ENCODE results near the gene MRPL18.
A peak's percentile ranks its signal among the peaks of the same experiment; 100 is the strongest.
"Not testable (repeated sequence)": the region's sequence is repeated elsewhere in the genome, so short reads cannot be mapped to it uniquely, and the experiment has no call there.

The MRPL18 gene

GRCh38 chr6:159772196-159772595 is 18.1 kb upstream of the MRPL18 start:
- DNase-seq (ENCODE audit: low spot score) = no peak

- no peak for DNase-seq (ENCODE audit: low spot score)
Measured at GRCh38 chr6:159777240-159777904, 12.9 kb upstream of the MRPL18 start.

- no peak for DNase-seq (ENCODE audit: low spot score)
Measured at GRCh38 chr6:159778131-159778530, 12.1 kb upstream of the MRPL18 start.

- no peak for DNase-seq (ENCODE audit: low spot score)
Measured at GRCh38 chr6:159778542-159779103, 11.6 kb upstream of the MRPL18 start.

- DNase-seq (ENCODE audit: low spot score) = no peak
Measured at GRCh38 chr6:159788276-159788675, 2.0 kb upstream of the MRPL18 start.

- peak; percentile 30 for DNase-seq (ENCODE audit: low spot score)
Measured at GRCh38 chr6:159788753-159789376, 1.4 kb upstream of the MRPL18 start.

GRCh38 chr6:159789377-159790148 is 704 bp upstream of the MRPL18 start, which contains the start of gene TCP1:
TSS of gene TCP1 (minus strand) at chr6:159789602. CDS start at chr6:159789468, 134 bp downstream.
- peak; percentile 99 for DNase-seq (ENCODE audit: low spot score)

- no peak for DNase-seq (ENCODE audit: low spot score)
Measured at GRCh38 chr6:159790956-159791598, 810 bp downstream of the MRPL18 start.

- not testable (repeated sequence) for DNase-seq (ENCODE audit: low spot score)
Measured at GRCh38 chr6:159794976-159795375, 4.7 kb downstream of the MRPL18 start.

GRCh38 chr6:159797554-159797953 is 7.3 kb downstream of the MRPL18 start:
- DNase-seq (ENCODE audit: low spot score) = no peak

GRCh38 chr6:159800141-159800865 is 10.0 kb downstream of the MRPL18 start, which contains the start of gene PNLDC1:
TSS of gene PNLDC1 (plus strand) at chr6:159800276. CDS start at chr6:159800308, 32 bp downstream.
- no peak for DNase-seq (ENCODE audit: low spot score)

- no peak for DNase-seq (ENCODE audit: low spot score)
Measured at GRCh38 chr6:159801935-159802334, 11.7 kb downstream of the MRPL18 start.

- no peak for DNase-seq (ENCODE audit: low spot score)
Measured at GRCh38 chr6:159804504-159804903, 14.2 kb downstream of the MRPL18 start.

GRCh38 chr6:159805440-159806020 is 15.3 kb downstream of the MRPL18 start:
- no peak for DNase-seq (ENCODE audit: low spot score)

- no peak for DNase-seq (ENCODE audit: low spot score)
Measured at GRCh38 chr6:159806021-159806458, 15.8 kb downstream of the MRPL18 start.

GRCh38 chr6:159807150-159807858 is 17.0 kb downstream of the MRPL18 start:
- DNase-seq (ENCODE audit: low spot score) = no peak

- no peak for DNase-seq (ENCODE audit: low spot score)
Measured at GRCh38 chr6:159808647-159809046, 18.4 kb downstream of the MRPL18 start.

GRCh38 chr6:159809149-159809548 is 18.9 kb downstream of the MRPL18 start:
- DNase-seq (ENCODE audit: low spot score) = no peak

GRCh38 chr6:159813781-159814180 is 23.5 kb downstream of the MRPL18 start:
- DNase-seq (ENCODE audit: low spot score) = no peak

- DNase-seq (ENCODE audit: low spot score) = no peak
Measured at GRCh38 chr6:159815410-159815809, 25.1 kb downstream of the MRPL18 start.

Measured in iPS-NIHi11 (cell line).